ENCODE results near the gene NHSL2. TPM values are rescaled to one million over a fixed set of nuclear protein-coding genes. Genes with fewer than 3 reads are reported as not detected.
A peak's percentile ranks its signal among the peaks of the same experiment; 100 is the strongest.

The NHSL2 gene
- total RNA-seq, 4 donors from 2014 or later = 5.5 to 11.7 (median 7.2) TPM

DNA sequence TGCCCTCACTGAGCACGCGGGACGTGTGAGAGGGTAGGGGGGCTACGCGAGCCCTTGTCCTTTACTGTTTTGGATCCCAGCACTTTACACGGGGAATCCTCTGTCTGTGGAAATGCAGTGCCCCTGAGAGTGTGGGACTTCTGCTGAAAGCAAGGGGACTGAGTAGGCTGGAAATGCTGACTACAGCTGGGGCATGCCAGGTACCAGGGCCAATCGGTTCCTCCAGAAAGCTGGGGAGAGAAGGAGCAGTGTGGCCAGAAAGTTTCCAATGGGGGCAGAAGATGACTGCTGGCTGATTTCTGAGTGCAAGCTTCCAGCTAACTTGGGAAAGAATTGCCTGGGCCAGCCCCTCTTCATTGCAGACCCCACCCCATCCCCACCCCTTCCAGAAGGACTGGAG, 1.5 kb downstream of the NHSL2 start:
- H3K9me3 ChIP-seq = no peaks in the 10 kb centered on the region
- 20% methylated on average over 1 of the region's 7 CpGs; no CpG with 5 or more reads in 1 of the 2 donors for whole genome bisulfite sequencing, 2 donors
- TF ChIP-seq POLR2A (IDR thresholded peaks at IDR 0.05) = no peak
- TF ChIP-seq, protein P1, sequence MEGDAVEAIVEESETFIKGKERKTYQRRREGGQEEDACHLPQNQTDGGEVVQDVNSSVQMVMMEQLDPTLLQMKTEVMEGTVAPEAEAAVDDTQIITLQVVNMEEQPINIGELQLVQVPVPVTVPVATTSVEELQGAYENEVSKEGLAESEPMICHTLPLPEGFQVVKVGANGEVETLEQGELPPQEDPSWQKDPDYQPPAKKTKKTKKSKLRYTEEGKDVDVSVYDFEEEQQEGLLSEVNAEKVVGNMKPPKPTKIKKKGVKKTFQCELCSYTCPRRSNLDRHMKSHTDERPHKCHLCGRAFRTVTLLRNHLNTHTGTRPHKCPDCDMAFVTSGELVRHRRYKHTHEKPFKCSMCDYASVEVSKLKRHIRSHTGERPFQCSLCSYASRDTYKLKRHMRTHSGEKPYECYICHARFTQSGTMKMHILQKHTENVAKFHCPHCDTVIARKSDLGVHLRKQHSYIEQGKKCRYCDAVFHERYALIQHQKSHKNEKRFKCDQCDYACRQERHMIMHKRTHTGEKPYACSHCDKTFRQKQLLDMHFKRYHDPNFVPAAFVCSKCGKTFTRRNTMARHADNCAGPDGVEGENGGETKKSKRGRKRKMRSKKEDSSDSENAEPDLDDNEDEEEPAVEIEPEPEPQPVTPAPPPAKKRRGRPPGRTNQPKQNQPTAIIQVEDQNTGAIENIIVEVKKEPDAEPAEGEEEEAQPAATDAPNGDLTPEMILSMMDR (IDR thresholded peaks at IDR 0.05) = no peak
- no peaks in the 10 kb centered on the region for H3K27me3 ChIP-seq
- no peaks in the 10 kb centered on the region for H3K4me1 ChIP-seq
- peak in 1 of 2 donors; percentile 2 for DNase-seq
- intact Hi-C loops (cut with DNase I) = no loop called here
- peak overlapping the region in 2 of 3 donors; percentile 36 to 71 for H3K27ac ChIP-seq
- H3K4me3 ChIP-seq (replicated peaks in 1 of 3) = peak overlapping the region in 1 of 3 donors; percentile 41
- H3K36me3 ChIP-seq = no peaks in the 10 kb centered on the region

DNA sequence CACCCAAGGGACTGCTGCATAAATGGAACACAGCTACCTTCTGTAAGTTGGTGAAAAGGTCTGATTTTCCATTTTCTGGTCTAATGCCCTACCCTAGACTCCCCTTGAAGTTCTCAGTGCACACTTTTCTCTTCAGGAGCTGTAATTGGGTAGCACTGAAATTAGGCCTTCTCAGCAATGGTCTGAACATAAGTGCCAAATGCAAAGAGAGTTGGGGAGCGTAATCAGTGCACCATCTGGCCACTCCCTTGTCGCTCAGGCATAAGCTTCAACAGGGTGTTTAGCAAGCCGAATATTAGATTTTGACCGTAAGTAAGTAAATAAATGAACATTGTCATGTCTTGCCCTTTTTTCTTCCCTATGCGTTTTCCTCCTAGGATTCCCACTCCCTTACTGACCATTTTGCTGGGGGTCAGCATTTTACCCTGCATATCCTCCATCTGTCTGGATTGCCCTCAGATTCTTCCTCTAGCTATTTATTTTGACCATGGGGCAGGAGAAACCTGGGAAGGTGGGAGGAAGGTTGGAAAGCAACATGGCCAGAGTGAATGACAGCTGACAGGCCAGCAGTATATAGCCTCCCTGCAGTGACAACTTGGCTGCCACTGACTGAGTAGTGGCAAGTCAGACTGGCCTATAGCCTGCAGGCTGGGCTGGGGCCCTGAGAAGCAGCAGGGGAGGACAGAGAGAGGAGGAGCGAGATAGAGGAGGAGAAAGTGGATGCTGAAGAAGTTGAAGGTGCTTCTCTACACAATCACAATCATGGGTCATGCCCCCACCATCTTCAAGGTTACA, 2.7 kb downstream of the NHSL2 start:
- intact Hi-C loops (cut with DNase I) = no loop called here
- Histone ChIP-seq H3K36me3 (no peaks in the 10 kb centered on the region), H3K9me3 (no peaks in the 10 kb centered on the region), H3K27me3 (no peaks in the 10 kb centered on the region), H3K4me1 (no peaks in the 10 kb centered on the region), H3K4me3 (replicated peaks in 1 of 3) (no peak overlapping the region), H3K27ac (no peak overlapping the region)
- no peak for DNase-seq
- WGBS, 2 donors = 95 to 98% methylated on average over 6 of the region's 6 CpGs
- TF ChIP-seq, protein P1 (IDR thresholded peaks at IDR 0.05) = no peak
- TF ChIP-seq POLR2A (IDR thresholded peaks at IDR 0.05) = no peak

DNA sequence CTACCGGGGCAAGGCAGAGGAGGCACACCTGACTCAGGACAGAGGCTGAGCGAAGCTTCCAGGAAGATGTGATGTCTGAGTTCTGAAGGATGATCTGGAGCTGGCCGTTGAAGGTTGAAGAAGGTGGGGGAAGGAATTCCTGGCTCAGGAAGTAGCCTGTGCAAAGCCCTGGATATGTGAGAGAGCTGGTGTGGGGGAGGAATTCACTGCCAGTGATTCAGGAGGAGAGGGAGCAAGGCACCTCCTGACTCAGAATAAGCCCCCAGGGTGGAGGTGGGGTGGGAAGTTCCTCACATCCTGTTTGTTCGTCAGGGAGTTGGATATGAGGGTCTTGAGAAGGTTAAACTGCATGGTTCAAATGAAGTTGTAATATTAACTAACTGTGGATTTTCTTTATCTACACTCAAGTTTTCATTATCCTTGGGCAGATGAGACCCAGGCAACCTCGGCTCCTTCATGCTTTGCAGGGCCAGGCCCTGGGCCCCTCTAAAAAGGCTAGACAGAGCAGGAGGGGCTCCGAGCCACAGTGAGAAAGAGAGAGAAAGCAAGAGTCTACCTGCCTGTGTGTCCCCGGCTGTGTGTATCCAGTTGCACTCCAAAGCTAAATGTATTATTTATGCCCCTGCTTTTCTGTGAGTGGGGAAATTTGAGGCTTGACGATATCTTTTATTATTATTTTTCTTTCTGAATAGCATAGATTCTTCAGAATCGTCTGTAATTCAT, 7.1 kb downstream of the NHSL2 start:
- intact Hi-C loops (cut with DNase I) = no loop called here

DNA sequence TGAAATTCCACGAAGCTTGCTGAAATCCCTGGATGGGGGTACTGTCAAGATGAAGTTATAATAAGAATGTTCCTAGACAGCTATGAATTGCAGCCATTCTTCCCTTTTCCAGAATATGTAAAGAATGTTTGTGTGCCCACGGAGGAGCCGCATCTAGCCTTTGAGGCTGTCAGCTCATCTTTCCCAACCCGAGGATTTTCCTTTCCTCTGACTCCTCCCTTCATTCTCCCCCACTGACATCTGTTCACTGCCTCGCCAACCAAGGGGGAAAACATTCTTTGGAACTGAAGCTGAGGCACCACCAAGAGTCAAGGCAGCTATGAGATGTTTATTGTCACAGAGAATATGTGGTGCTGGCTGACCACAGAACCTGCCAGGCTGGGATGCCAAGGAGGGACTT, 8.8 kb downstream of the NHSL2 start:
- no peaks in the 10 kb centered on the region for H3K9me3 ChIP-seq
- no peaks in the 10 kb centered on the region for H3K27me3 ChIP-seq
- WGBS, 2 donors = 83 to 86% methylated on average over 5 of the region's 5 CpGs
- H3K4me3 ChIP-seq (replicated peaks in 1 of 3) = no peak overlapping the region
- H3K36me3 ChIP-seq = no peaks in the 10 kb centered on the region
- H3K27ac ChIP-seq = no peak overlapping the region
- no peaks in the 10 kb centered on the region for H3K4me1 ChIP-seq
- intact Hi-C loops (cut with DNase I) = no loop called here
- TF ChIP-seq POLR2A (IDR thresholded peaks at IDR 0.05) = no peak
- TF ChIP-seq, protein P1 (IDR thresholded peaks at IDR 0.05) = no peak
- DNase-seq = no peak

More for the DNA sequence above, 7.1 kb downstream of the NHSL2 start:
- no peaks in the 10 kb centered on the region for H3K36me3 ChIP-seq
- H3K27me3 ChIP-seq = no peaks in the 10 kb centered on the region
- WGBS, 2 donors = 75 to 77% methylated on average over 6 to 9 of the region's 9 CpGs
- no peaks in the 10 kb centered on the region for H3K4me1 ChIP-seq
- no peak overlapping the region for H3K4me3 ChIP-seq (replicated peaks in 1 of 3)
- DNase-seq = no peak
- H3K9me3 ChIP-seq = no peaks in the 10 kb centered on the region
- TF ChIP-seq, protein P1 (IDR thresholded peaks at IDR 0.05) = no peak
- no peak for TF ChIP-seq POLR2A (IDR thresholded peaks at IDR 0.05)
- no peak overlapping the region for H3K27ac ChIP-seq

DNA sequence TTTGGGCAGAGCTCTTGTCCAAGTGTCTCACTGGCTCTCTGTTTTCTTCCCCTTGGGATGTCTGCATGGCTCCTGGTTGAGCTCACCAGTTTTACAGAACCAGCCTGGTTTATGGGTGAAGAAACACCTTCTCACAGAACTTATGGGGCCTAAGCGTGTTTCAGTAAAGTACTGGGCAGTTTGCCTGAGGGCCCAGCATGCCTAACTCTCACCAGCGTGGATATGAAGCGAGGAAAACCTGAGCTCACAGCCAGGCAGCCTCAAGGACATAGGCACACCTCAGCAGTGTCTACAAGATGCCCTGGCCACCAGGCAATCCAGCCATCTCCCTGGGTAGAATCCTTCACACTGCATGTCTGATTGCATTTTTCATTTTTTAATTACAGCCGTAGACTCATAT, 9.2 kb downstream of the NHSL2 start:
- intact Hi-C loops (cut with DNase I) = no loop called here
- no peak overlapping the region for H3K27ac ChIP-seq

More for the DNA sequence above, 9.2 kb downstream of the NHSL2 start:
- Histone ChIP-seq H3K36me3 (no peaks in the 10 kb centered on the region), H3K4me3 (replicated peaks in 1 of 3) (no peak overlapping the region), H3K4me1 (no peaks in the 10 kb centered on the region), H3K9me3 (no peaks in the 10 kb centered on the region), H3K27me3 (no peaks in the 10 kb centered on the region)
- DNase-seq = no peak
- no peak for TF ChIP-seq POLR2A (IDR thresholded peaks at IDR 0.05)
- TF ChIP-seq, protein P1 (IDR thresholded peaks at IDR 0.05) = no peak
- WGBS, 2 donors = 95 to 100% methylated on average over 1 to 3 of the region's 4 CpGs

All from thyroid gland (tissue), 4 donors.